Measurements from ENCODE around the gene NUP35.

The NUP35 gene

DNA sequence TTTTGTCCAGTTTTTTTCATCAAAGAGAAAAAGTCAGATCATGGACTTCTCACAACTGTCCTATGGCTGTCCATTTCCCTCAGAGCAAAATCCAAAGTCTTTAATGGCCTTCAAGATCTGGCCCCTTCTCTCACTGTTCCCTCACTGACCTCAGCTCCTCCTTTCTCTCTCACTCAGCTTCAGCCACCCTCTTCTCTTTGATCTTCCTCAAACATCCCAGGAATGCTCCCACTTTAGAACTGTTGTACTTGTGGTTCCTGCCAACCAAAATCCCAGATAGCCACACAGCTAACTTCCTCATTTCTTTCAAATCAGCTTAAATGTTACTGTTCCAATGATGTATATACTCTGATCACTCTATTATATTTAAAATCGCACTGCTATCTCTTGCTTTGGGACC, 82.9 kb downstream of the NUP35 start:
- Mint-ChIP-seq H3K4me1 (ENCODE audit: low read depth) (no peaks in the 10 kb centered on the region), H3K9me3 (peaks cover 16% of the 10 kb centered on the region), H3K36me3 (ENCODE audit: low read depth) (no peaks in the 10 kb centered on the region), H3K27me3 (no peaks in the 10 kb centered on the region), H3K4me3 (no peak overlapping the region), H3K27ac (no peak overlapping the region)
- intact Hi-C loops (cut with micrococcal nuclease): no loop called here

DNA sequence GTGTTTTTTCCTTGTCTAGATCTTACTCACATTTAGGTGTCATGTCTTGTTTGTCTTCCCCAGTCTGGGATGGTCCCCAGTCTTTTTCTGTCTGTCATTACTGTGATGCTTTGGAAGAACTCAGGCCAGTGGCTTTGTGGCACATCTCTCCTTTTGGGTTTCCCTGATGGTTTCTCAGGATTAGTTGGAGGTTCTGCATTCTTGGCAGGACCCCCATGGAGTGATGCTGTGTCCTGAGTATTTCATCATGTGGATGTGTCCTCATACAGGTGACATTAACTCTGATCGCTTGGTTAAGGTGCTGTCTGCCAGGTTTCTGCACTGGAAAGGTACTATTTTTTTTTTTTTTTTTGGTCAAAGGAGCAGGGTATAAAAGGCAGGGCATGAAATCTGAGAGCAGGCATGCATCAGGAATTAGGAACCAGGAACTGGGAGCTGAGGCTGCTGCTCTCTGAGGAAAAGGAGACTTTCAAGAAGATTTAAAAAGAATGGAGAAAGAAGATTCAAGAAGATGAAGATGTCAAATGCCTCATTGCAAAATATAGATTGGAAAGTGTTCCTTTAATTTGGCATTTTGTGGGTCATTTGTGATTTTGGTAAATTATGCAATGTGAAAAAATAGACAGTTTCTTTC, 85.3 kb downstream of the NUP35 start:
- intact Hi-C loops (cut with micrococcal nuclease): no loop called here
- Mint-ChIP-seq H3K27me3 (no peaks in the 10 kb centered on the region), H3K36me3 (ENCODE audit: low read depth) (no peaks in the 10 kb centered on the region), H3K4me3 (no peak overlapping the region), H3K9me3 (peaks cover 16% of the 10 kb centered on the region), H3K4me1 (ENCODE audit: low read depth) (no peaks in the 10 kb centered on the region), H3K27ac (no peak overlapping the region)
